Suprapubic skin (tissue), 4 donors: ENCODE data around the gene SERPINB6. TPM values are rescaled to one million over a fixed set of nuclear protein-coding genes. Genes with fewer than 3 reads are reported as not detected.
"Not testable (repeated sequence)": the region's sequence is repeated elsewhere in the genome, so short reads cannot be mapped to it uniquely, and the experiment has no call there.

ENCODE experiments used
- DNase-seq, 2 donors: peaks; one replicate each; pipeline ENCODE4 v3.0.0-alpha.2; 2019; ENCODE audit warnings: low spot score in 2 of 2
- H3K27ac ChIP-seq: fragments of 200-600 bp; sonication (generic); one replicate; pipeline ENCODE4 v1.5.1; 2019
- H3K27me3 ChIP-seq: fragments of 200-600 bp; sonication (generic); one replicate; pipeline ENCODE4 v1.5.1; 2019
- H3K36me3 ChIP-seq: fragments of 200-600 bp; sonication (generic); one replicate; pipeline ENCODE4 v1.5.1; 2019
- H3K4me1 ChIP-seq: fragments of 200-600 bp; sonication (generic); one replicate; pipeline ENCODE4 v1.5.1; 2019
- H3K4me3 ChIP-seq: fragments of 200-600 bp; sonication (generic); one replicate; pipeline ENCODE4 v1.5.1; 2019; ENCODE audit warnings: mild to moderate bottlenecking
- H3K9me3 ChIP-seq: fragments of 200-600 bp; sonication (generic); one replicate; pipeline ENCODE4 v1.5.1; 2019
- CTCF ChIP-seq, 2 donors: fragments of 200-600 bp in 1 of 2; fragments of 450-650 bp in 1 of 2; sonication (generic) in 1 of 2; IDR thresholded peaks; one replicate each; pipeline ENCODE4 v1.5.1; 2016 to 2019; ENCODE audit warnings: antibody characterized with exemption in 2 of 2, mild to moderate bottlenecking in 1 of 2, moderate library complexity in 1 of 2
- EP300 ChIP-seq: sonication (generic); formaldehyde crosslinking; IDR thresholded peaks from one replicate; pipeline ENCODE4 v1.6.1; 2017; ENCODE audit warnings: antibody characterized with exemption
- POLR2A ChIP-seq, 2 donors: fragments of 450-650 bp; IDR thresholded peaks; one replicate each; pipeline ENCODE4 v1.6.1; 2017; ENCODE audit warnings: antibody characterized with exemption in 2 of 2, mild to moderate bottlenecking in 2 of 2, moderate library complexity in 2 of 2
- POLR2AphosphoS5 ChIP-seq, 3 donors: sonication (generic); formaldehyde crosslinking; IDR thresholded peaks; one replicate each; pipeline ENCODE4 v1.6.1; 2017; ENCODE audit warnings: antibody characterized with exemption in 3 of 3
- WGBS: methylation state at CpG from one replicate; pipeline ENCODE4 v1.1.5; 2018; 5-methylcytosine and 5-hydroxymethylcytosine counted together
- total RNA-seq, 4 donors: library from RNA; depleted of rRNA; stranded (reverse); fragments of >200 nt; gene quantifications; one replicate each; pipeline ENCODE4 v1.1.0, GENCODE V29; 2016

Gene SERPINB6
- total RNA-seq, 4 donors from 2014 or later, result 26.8 to 53.4 (median 36.8) TPM

GRCh38 chr6:2942914-2943563 is 28.3 kb downstream of the SERPINB6 start:
- Histone ChIP-seq H3K4me1 (no peaks in the 10 kb centered on the region), H3K27me3 (no peaks in the 10 kb centered on the region), H3K9me3 (no peaks in the 10 kb centered on the region), H3K4me3 (no peak overlapping the region), H3K36me3 (peaks cover 9% of the 10 kb centered on the region), H3K27ac (no peak overlapping the region)
- peak in 1 of 2 donors; percentile 35 for DNase-seq
- TF ChIP-seq POLR2AphosphoS5 (IDR thresholded peaks at IDR 0.05) (no peak), POLR2A (IDR thresholded peaks at IDR 0.05) (no peak), EP300 (no peak), CTCF (IDR thresholded peaks at IDR 0.05) (no peak)
- WGBS, result 72% methylated on average over 12 of the region's 12 CpGs

- H3K27me3 ChIP-seq, H3K4me3 ChIP-seq, H3K4me1 ChIP-seq, H3K27ac ChIP-seq, H3K36me3 ChIP-seq, H3K9me3 ChIP-seq: not testable (repeated sequence)
- 97% methylated on average over 21 of the region's 21 CpGs for WGBS
- DNase-seq, result peak in 1 of 2 donors; percentile 15
Measured at GRCh38 chr6:2942116-2942515, 29.3 kb downstream of the SERPINB6 start.

GRCh38 chr6:2940851-2941250 is 30.5 kb downstream of the SERPINB6 start:
- no peak overlapping the region for H3K4me3 ChIP-seq
- TF ChIP-seq POLR2AphosphoS5 (IDR thresholded peaks at IDR 0.05) (no peak), POLR2A (IDR thresholded peaks at IDR 0.05) (no peak), EP300 (no peak), CTCF (IDR thresholded peaks at IDR 0.05) (no peak)
- H3K27me3 ChIP-seq, result no peaks in the 10 kb centered on the region
- DNase-seq, result peak in 1 of 2 donors; percentile 15
- H3K27ac ChIP-seq, result no peak overlapping the region
- H3K36me3 ChIP-seq, result no peaks in the 10 kb centered on the region
- no peaks in the 10 kb centered on the region for H3K9me3 ChIP-seq
- no peaks in the 10 kb centered on the region for H3K4me1 ChIP-seq
- 93% methylated on average over 3 of the region's 3 CpGs for WGBS

GRCh38 chr6:2940010-2940850 is 31.1 kb downstream of the SERPINB6 start:
- Histone ChIP-seq H3K9me3 (no peaks in the 10 kb centered on the region), H3K27ac (no peak overlapping the region), H3K4me1 (no peaks in the 10 kb centered on the region), H3K4me3 (no peak overlapping the region), H3K27me3 (no peaks in the 10 kb centered on the region), H3K36me3 (no peaks in the 10 kb centered on the region)
- no peak for TF ChIP-seq POLR2A (IDR thresholded peaks at IDR 0.05)
- no peak for TF ChIP-seq EP300
- TF ChIP-seq CTCF (IDR thresholded peaks at IDR 0.05), result no peak
- no peak for TF ChIP-seq POLR2AphosphoS5 (IDR thresholded peaks at IDR 0.05)
- WGBS, result 83% methylated on average over 26 of the region's 26 CpGs
- peak in 1 of 2 donors; percentile 43 for DNase-seq

- no peak overlapping the region for H3K27ac ChIP-seq
- WGBS, result 93% methylated on average over 14 of the region's 34 CpGs
- H3K9me3 ChIP-seq, result no peaks in the 10 kb centered on the region
- TF ChIP-seq POLR2A (IDR thresholded peaks at IDR 0.05), result no peak
- TF ChIP-seq POLR2AphosphoS5 (IDR thresholded peaks at IDR 0.05), result no peak
- TF ChIP-seq EP300, result no peak
- TF ChIP-seq CTCF (IDR thresholded peaks at IDR 0.05), result no peak
- peak in 1 of 2 donors; percentile 68 for DNase-seq
- H3K4me1 ChIP-seq, result no peaks in the 10 kb centered on the region
- no peaks in the 10 kb centered on the region for H3K27me3 ChIP-seq
- no peak overlapping the region for H3K4me3 ChIP-seq
- H3K36me3 ChIP-seq, result no peaks in the 10 kb centered on the region
Measured at GRCh38 chr6:2939315-2940009, 31.9 kb downstream of the SERPINB6 start.
